GM23248 (cell line): ENCODE data around the gene SPTBN4. TPM values are rescaled to one million over a fixed set of nuclear protein-coding genes. Genes with fewer than 3 reads are reported as not detected.

Experiments used
- DNase-seq: peaks from one replicate; pipeline ENCODE4 v3.0.0-alpha.2; 2015
- H2AFZ ChIP-seq: fragments of 200-600 bp; sonication (generic); 2 replicates; pipeline ENCODE4 v1.6.1; 2016; ENCODE audit warnings: antibody characterized with exemption
- H3F3A ChIP-seq: fragments of 200-600 bp; sonication (generic); 2 replicates; pipeline ENCODE4 v1.6.1; 2016; ENCODE audit warnings: mild to moderate bottlenecking, antibody characterized with exemption, mixed run types; ENCODE audit not compliant: insufficient read depth
- H3K27ac ChIP-seq: fragments of 200-600 bp; sonication (generic); 2 replicates; pipeline ENCODE4 v1.5.1; 2016; ENCODE audit warnings: mild to moderate bottlenecking
- H3K27me3 ChIP-seq: fragments of 200-600 bp; sonication (generic); replicated peaks from 2 replicates; pipeline ENCODE4 v1.6.1; 2016; ENCODE audit warnings: mild to moderate bottlenecking; ENCODE audit not compliant: insufficient read depth
- H3K36me3 ChIP-seq: fragments of 200-600 bp; sonication (generic); 2 replicates; pipeline ENCODE4 v1.6.1; 2016; ENCODE audit warnings: low read depth, mild to moderate bottlenecking
- H3K4me1 ChIP-seq: fragments of 200-600 bp; sonication (generic); 2 replicates; pipeline ENCODE4 v1.6.1; 2016; ENCODE audit warnings: mild to moderate bottlenecking; ENCODE audit not compliant: insufficient read depth
- H3K4me2 ChIP-seq: fragments of 200-600 bp; sonication (generic); one replicate; pipeline ENCODE4 v1.6.1; 2016; ENCODE audit warnings: mild to moderate bottlenecking; ENCODE audit not compliant: unreplicated experiment
- H3K4me3 ChIP-seq: fragments of 200-600 bp; sonication (generic); 2 replicates; pipeline ENCODE4 v1.5.1; 2016; ENCODE audit warnings: mild to moderate bottlenecking
- H3K79me2 ChIP-seq: fragments of 200-600 bp; sonication (generic); 2 replicates; pipeline ENCODE4 v1.6.1; 2016; ENCODE audit warnings: mild to moderate bottlenecking; ENCODE audit not compliant: insufficient read depth
- H3K9ac ChIP-seq: fragments of 200-600 bp; sonication (generic); 2 replicates; pipeline ENCODE4 v1.6.1; 2016; ENCODE audit warnings: mild to moderate bottlenecking
- H3K9me2 ChIP-seq: fragments of 200-600 bp; sonication (generic); 2 replicates; pipeline ENCODE4 v1.6.1; 2016; ENCODE audit warnings: mixed run types, mild to moderate bottlenecking, moderate library complexity; ENCODE audit not compliant: insufficient read depth
- H3K9me3 ChIP-seq: fragments of 200-600 bp; sonication (generic); one replicate; pipeline ENCODE4 v1.6.1; 2017; ENCODE audit warnings: low read depth
- H4K20me1 ChIP-seq: fragments of 200-600 bp; sonication (generic); 2 replicates; pipeline ENCODE4 v1.6.0; 2016; ENCODE audit not compliant: insufficient read depth
- EZH2 ChIP-seq: fragments of 200-600 bp; sonication (generic); IDR thresholded peaks from 2 replicates; pipeline ENCODE4 v1.6.1; 2018; ENCODE audit warnings: antibody characterized with exemption, mild to moderate bottlenecking; ENCODE audit not compliant: insufficient read depth, poor library complexity, severe bottlenecking
- EZH2phosphoT487 ChIP-seq: fragments of 200-600 bp; sonication (generic); IDR thresholded peaks from 2 replicates; pipeline ENCODE4 v1.6.1; 2018; ENCODE audit warnings: antibody characterized with exemption, moderate library complexity, mild to moderate bottlenecking, low read depth; ENCODE audit not compliant: insufficient read depth
- WGBS, 2 experiments: methylation state at CpG; one replicate each; pipeline ENCODE4 v1.1.6; 2015 to 2017; ENCODE audit warnings: low lambda C conversion rate in 2 of 2, low coverage in 1 of 2; ENCODE audit errors: missing lambda C conversion rate in 2 of 2; 5-methylcytosine and 5-hydroxymethylcytosine counted together
- in situ Hi-C: fragments of 300-500 bp; cut with MboI; formaldehyde crosslinking; loops from 2 replicates; pipeline ENCODE4 v1.15.0; 2020
- polyA plus RNA-seq: library from polyadenylated mRNA; unstranded; fragments of >200 nt; fragmentation: Nextera tagmentation; extraction: Ambion mirVana; gene quantifications from 2 replicates; pipeline ENCODE4 v1.2.1, GENCODE V29; 2016
- total RNA-seq: library from RNA; depleted of rRNA; stranded (reverse); fragments of >200 nt; shearing (Covaris generic); gene quantifications from 2 replicates; pipeline ENCODE4 v1.2.3, GENCODE V29; 2014

SPTBN4 gene
- total and polyA plus RNA-seq, 2 experiments from 2014 or later, result 0.69 to 2.1 TPM

GRCh38 chr19:40502647-40503319, 36.0 kb downstream of the SPTBN4 start:
- H3K9ac ChIP-seq, result no peak overlapping the region
- no peaks in the 10 kb centered on the region for H3F3A ChIP-seq
- no peaks in the 10 kb centered on the region for H3K4me1 ChIP-seq
- no peaks in the 10 kb centered on the region for H3K36me3 ChIP-seq
- TF ChIP-seq EZH2phosphoT487, result no peak
- no peak for TF ChIP-seq EZH2
- WGBS, 2 experiments, result 71 to 77% methylated on average over 6 of the region's 6 CpGs
- no peak overlapping the region for H3K4me3 ChIP-seq
- H4K20me1 ChIP-seq, result no peaks in the 10 kb centered on the region
- H3K27me3 ChIP-seq, result no peaks in the 10 kb centered on the region
- H2AFZ ChIP-seq, result no peak overlapping the region
- H3K9me3 ChIP-seq, result no peaks in the 10 kb centered on the region
- H3K27ac ChIP-seq, result no peak overlapping the region
- DNase-seq, result no peak
- H3K9me2 ChIP-seq, result no peaks in the 10 kb centered on the region
- no peak overlapping the region for H3K4me2 ChIP-seq
- H3K79me2 ChIP-seq, result no peaks in the 10 kb centered on the region
- in situ Hi-C loops, result no loop called here

- Histone ChIP-seq H3K27ac (no peak overlapping the region), H3K27me3 (no peaks in the 10 kb centered on the region), H3K9me2 (no peaks in the 10 kb centered on the region), H3K9me3 (no peaks in the 10 kb centered on the region), H3K36me3 (no peaks in the 10 kb centered on the region), H2AFZ (no peak overlapping the region), H3K79me2 (no peaks in the 10 kb centered on the region), H3K4me1 (no peaks in the 10 kb centered on the region), H3K9ac (no peak overlapping the region), H3F3A (no peaks in the 10 kb centered on the region), H4K20me1 (no peaks in the 10 kb centered on the region), H3K4me2 (no peak overlapping the region), H3K4me3 (no peak overlapping the region)
- no peak for DNase-seq
- in situ Hi-C loops, result no loop called here
- WGBS, 2 experiments, result 57 to 84% methylated on average over 1 of the region's 1 CpG
- TF ChIP-seq EZH2, result no peak
- TF ChIP-seq EZH2phosphoT487, result no peak
Measured at GRCh38 chr19:40503320-40503695, 36.5 kb downstream of the SPTBN4 start.

DNA sequence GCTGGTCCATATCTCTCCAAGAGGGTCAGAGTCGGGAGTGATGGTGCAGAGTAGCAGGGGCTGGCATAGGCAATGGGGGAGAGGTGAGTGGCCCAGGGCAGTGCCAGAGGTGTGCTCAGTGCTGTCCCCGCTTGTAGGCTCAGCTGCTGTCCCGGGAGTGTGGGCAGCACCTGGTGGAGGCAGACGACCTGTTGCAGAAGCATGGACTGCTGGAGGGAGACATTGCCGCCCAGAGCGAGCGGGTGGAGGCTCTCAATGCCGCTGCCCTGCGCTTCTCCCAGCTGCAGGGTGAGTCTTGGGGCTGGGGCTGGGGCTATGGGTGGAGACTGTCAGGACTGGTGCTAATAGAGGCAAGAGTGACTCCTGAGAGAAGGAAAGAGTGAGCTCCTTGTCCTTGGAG, 39.3 kb downstream of the SPTBN4 start:
- TF ChIP-seq EZH2phosphoT487, result no peak
- no peak for TF ChIP-seq EZH2
- Histone ChIP-seq H3K36me3 (no peaks in the 10 kb centered on the region), H3K4me2 (no peak overlapping the region), H3K4me3 (no peak overlapping the region), H3K9me2 (no peaks in the 10 kb centered on the region), H3K27ac (no peak overlapping the region), H3K27me3 (no peaks in the 10 kb centered on the region), H4K20me1 (no peaks in the 10 kb centered on the region), H3K79me2 (no peaks in the 10 kb centered on the region), H3F3A (no peaks in the 10 kb centered on the region), H3K9me3 (no peaks in the 10 kb centered on the region), H3K4me1 (no peaks in the 10 kb centered on the region), H2AFZ (no peak overlapping the region), H3K9ac (no peak overlapping the region)
- DNase-seq, result no peak
- in situ Hi-C loops, result no loop called here
- 64 to 74% methylated on average over 8 to 9 of the region's 9 CpGs for WGBS, 2 experiments

GRCh38 chr19:40507892-40508291, 41.1 kb downstream of the SPTBN4 start:
- no peak overlapping the region for H3K9ac ChIP-seq
- no peaks in the 10 kb centered on the region for H4K20me1 ChIP-seq
- H3K4me1 ChIP-seq, result no peaks in the 10 kb centered on the region
- H3K4me3 ChIP-seq, result no peak overlapping the region
- H3K27ac ChIP-seq, result no peak overlapping the region
- DNase-seq, result no peak
- peaks cover 11% of the 10 kb centered on the region for H3K27me3 ChIP-seq
- H3F3A ChIP-seq, result no peaks in the 10 kb centered on the region
- in situ Hi-C loops, result no loop called here
- H3K79me2 ChIP-seq, result no peaks in the 10 kb centered on the region
- no peak overlapping the region for H3K4me2 ChIP-seq
- no peaks in the 10 kb centered on the region for H3K9me3 ChIP-seq
- no peaks in the 10 kb centered on the region for H3K36me3 ChIP-seq
- no peak overlapping the region for H2AFZ ChIP-seq
- TF ChIP-seq EZH2 (no peak), EZH2phosphoT487 (no peak)
- 44 to 63% methylated on average over 2 of the region's 2 CpGs for WGBS, 2 experiments
- no peaks in the 10 kb centered on the region for H3K9me2 ChIP-seq

GRCh38 chr19:40508739-40509260, 42.0 kb downstream of the SPTBN4 start:
- in situ Hi-C loops, result no loop called here
- Histone ChIP-seq H3K27me3 (peaks cover 20% of the 10 kb centered on the region), H3K36me3 (no peaks in the 10 kb centered on the region), H3K4me3 (no peak overlapping the region), H2AFZ (no peak overlapping the region), H3K9ac (no peak overlapping the region), H3K79me2 (no peaks in the 10 kb centered on the region), H3K4me2 (no peak overlapping the region), H3K27ac (no peak overlapping the region), H3F3A (no peaks in the 10 kb centered on the region), H3K4me1 (no peaks in the 10 kb centered on the region), H3K9me3 (no peaks in the 10 kb centered on the region), H4K20me1 (no peaks in the 10 kb centered on the region; the same call in 1 of the 2 replicates), H3K9me2 (no peaks in the 10 kb centered on the region)
- 75 to 82% methylated on average over 8 of the region's 8 CpGs for WGBS, 2 experiments
- TF ChIP-seq EZH2 (no peak), EZH2phosphoT487 (no peak)
- DNase-seq, result no peak
